Measurements from ENCODE around the gene CBFA2T2. TPM values are rescaled to one million over a fixed set of nuclear protein-coding genes. Genes with fewer than 3 reads are reported as not detected.

CBFA2T2 gene
- total and polyA plus RNA-seq, 10 of the 15 experiments (the other 5 are each of a cell fraction or from before 2014, with no cell fraction given): 0.61 to 8.6 (median 5.5) TPM

DNA sequence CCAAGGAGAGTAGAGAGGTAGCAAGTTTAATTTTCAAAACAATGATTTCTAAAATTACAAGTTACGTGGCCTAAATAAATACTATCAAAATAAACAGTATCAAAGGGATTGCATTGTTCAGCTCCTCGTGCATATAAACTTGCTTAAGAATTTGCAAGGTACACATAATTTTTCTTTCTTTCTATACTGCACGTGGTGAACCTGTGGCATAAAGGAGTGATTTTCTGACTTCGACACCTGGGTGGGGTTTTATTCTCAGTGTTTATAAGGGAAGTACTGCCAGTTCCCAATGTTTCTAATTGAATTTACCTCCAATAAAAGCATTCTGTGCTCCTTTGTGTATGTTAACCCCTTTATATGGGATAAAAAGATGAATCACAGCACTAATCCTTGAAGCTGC is 122.1 kb downstream of the CBFA2T2 start:
- Histone ChIP-seq H3K27me3 (replicated peaks in 1 of 2; ENCODE audit: control insufficient read depth in 2 of 2, insufficient read depth in 2 of 2, low read length in 1 of 2) (no peaks in the 10 kb centered on the region), H3K79me2 (ENCODE audit: control insufficient read depth, insufficient read depth, low read length) (no peaks in the 10 kb centered on the region), H3K4me1 (ENCODE audit: control insufficient read depth, insufficient read depth, low read length) (peaks cover 5% of the 10 kb centered on the region), H3K9ac (ENCODE audit: control insufficient read depth, insufficient read depth, low read length) (no peak overlapping the region), H3K27ac (ENCODE audit: control insufficient read depth, insufficient read depth) (no peak overlapping the region), H2AFZ (ENCODE audit: control insufficient read depth, low read depth, low read length) (no peak overlapping the region), H4K20me1 (ENCODE audit: control insufficient read depth, insufficient read depth) (no peaks in the 10 kb centered on the region), H3K36me3 (ENCODE audit: control insufficient read depth in 2 of 2, insufficient read depth in 2 of 2, low read length in 1 of 2) (peaks cover 0 to 6% of the 10 kb centered on the region in 2 experiments; a peak in 1 of 4 replicates), H3K9me3 (replicated peaks; ENCODE audit: control insufficient read depth, insufficient read depth, low read length) (no peaks in the 10 kb centered on the region), H3K4me2 (ENCODE audit: control insufficient read depth, insufficient read depth) (no peak overlapping the region), H3K4me3 (no peak overlapping the region)
- SMC1A ChIA-PET (ENCODE audit: uncharacterized antibody, unreplicated experiment): interaction anchor here (0.6 to 1.2 kb wide), 2 partner anchors 13 to 243 kb away, joined by 3 read pairs; no protein-coding TSS in a partner anchor
- ATAC-seq: no peak
- CTCF ChIA-PET: no interaction called here
- no TSS peak for BruUV-seq (replicated peaks)
- TF ChIP-seq TAF1 (IDR thresholded peaks at IDR 0.05; ENCODE audit: borderline replicate concordance, low read depth, low read length): no peak
- WGBS (ENCODE audit: insufficient coverage, insufficient replicate concordance, low lambda C conversion rate, missing lambda C conversion rate): 47% methylated on average over 4 of the region's 4 CpGs
- intact Hi-C loops (cut with micrococcal nuclease; ENCODE audit: unreplicated experiment): no loop called here
- RAD21 ChIA-PET (ENCODE audit: unreplicated experiment): no interaction called here
- no peak for DNase-seq (ENCODE audit: low read depth, low spot score)
- in situ Hi-C loops (cut with MboI): no loop called here
- POLR2A ChIA-PET: no interaction called here
- FAIRE-seq: no peak

DNA sequence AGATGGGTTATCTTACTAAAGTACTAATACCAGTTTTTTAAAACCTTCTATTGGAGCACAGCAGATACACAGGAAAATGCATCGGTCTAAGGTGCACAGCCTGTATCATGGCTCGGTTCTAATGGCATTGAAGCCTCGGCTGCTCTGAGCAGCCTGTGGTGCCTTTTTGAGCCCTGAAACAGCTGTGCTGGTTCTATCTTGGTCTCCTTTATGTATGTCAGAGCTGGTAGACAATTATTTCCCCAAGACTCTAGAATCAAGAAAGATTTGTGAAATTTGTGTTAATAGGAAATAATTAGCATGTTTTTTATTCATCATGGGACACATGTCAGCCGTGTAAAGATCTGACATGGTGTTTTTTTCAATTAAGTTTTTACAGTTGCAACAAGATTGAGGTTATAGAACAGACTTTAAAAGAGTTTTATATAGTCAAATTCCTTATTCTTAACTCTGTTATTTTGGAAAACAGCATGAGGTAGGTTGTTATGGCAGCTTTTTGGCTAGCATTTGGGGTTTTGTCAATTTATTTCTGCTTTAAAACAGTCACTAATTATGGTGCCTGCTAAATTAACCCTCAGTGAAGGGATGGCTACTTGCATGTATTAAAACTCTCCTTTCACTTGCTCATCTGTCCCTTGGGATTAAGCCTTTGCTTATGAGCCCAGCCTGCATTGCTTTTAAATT is 132.0 kb downstream of the CBFA2T2 start:
- BruUV-seq (replicated peaks): no TSS peak
- no peaks in the 10 kb centered on the region for H4K20me1 ChIP-seq (ENCODE audit: control insufficient read depth, insufficient read depth)
- FAIRE-seq: no peak
- CTCF ChIA-PET: no interaction called here
- H3K36me3 ChIP-seq (ENCODE audit: control insufficient read depth in 2 of 2, insufficient read depth in 2 of 2, low read length in 1 of 2): peaks cover 2 to 3% of the 10 kb centered on the region in 2 experiments; a peak in 3 of 4 replicates
- POLR2A ChIA-PET: no interaction called here
- in situ Hi-C loops (cut with MboI): no loop called here
- no peak overlapping the region for H3K27ac ChIP-seq (ENCODE audit: control insufficient read depth, insufficient read depth)
- H3K9me3 ChIP-seq (replicated peaks; ENCODE audit: control insufficient read depth, insufficient read depth, low read length): no peaks in the 10 kb centered on the region
- intact Hi-C loops (cut with micrococcal nuclease; ENCODE audit: unreplicated experiment): no loop called here
- no peak overlapping the region for H3K4me3 ChIP-seq
- no peak overlapping the region for H2AFZ ChIP-seq (ENCODE audit: control insufficient read depth, low read depth, low read length)
- WGBS (ENCODE audit: insufficient coverage, insufficient replicate concordance, low lambda C conversion rate, missing lambda C conversion rate): 69% methylated on average over 4 of the region's 4 CpGs
- no peak overlapping the region for H3K4me2 ChIP-seq (ENCODE audit: control insufficient read depth, insufficient read depth)
- H3K27me3 ChIP-seq (replicated peaks in 1 of 2; ENCODE audit: control insufficient read depth in 2 of 2, insufficient read depth in 2 of 2, low read length in 1 of 2): no peaks in the 10 kb centered on the region
- DNase-seq (ENCODE audit: low read depth, low spot score): no peak
- H3K4me1 ChIP-seq (ENCODE audit: control insufficient read depth, insufficient read depth, low read length): no peaks in the 10 kb centered on the region
- TF ChIP-seq RBBP5 (conservative IDR thresholded peaks at IDR 0.05): no peak
- TF ChIP-seq JUND (IDR thresholded peaks at IDR 0.05; ENCODE audit: low read depth, low read length): no peak
- TF ChIP-seq, protein P1, sequence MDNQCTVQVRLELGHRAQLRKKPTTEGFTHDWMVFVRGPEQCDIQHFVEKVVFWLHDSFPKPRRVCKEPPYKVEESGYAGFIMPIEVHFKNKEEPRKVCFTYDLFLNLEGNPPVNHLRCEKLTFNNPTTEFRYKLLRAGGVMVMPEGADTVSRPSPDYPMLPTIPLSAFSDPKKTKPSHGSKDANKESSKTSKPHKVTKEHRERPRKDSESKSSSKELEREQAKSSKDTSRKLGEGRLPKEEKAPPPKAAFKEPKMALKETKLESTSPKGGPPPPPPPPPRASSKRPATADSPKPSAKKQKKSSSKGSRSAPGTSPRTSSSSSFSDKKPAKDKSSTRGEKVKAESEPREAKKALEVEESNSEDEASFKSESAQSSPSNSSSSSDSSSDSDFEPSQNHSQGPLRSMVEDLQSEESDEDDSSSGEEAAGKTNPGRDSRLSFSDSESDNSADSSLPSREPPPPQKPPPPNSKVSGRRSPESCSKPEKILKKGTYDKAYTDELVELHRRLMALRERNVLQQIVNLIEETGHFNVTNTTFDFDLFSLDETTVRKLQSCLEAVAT (IDR thresholded peaks at IDR 0.05): no peak
- TF ChIP-seq JUNB (IDR thresholded peaks at IDR 0.05): no peak
- TF ChIP-seq SIN3A (IDR thresholded peaks at IDR 0.05; ENCODE audit: low read depth, low read length): no peak
- TF ChIP-seq KDM1A (IDR thresholded peaks at IDR 0.05; ENCODE audit: borderline replicate concordance): no peak
- TF ChIP-seq FOXK2 (IDR thresholded peaks at IDR 0.05): no peak
- no peak for TF ChIP-seq LARP7 (IDR thresholded peaks at IDR 0.05)
- ATAC-seq: no peak
- SMC1A ChIA-PET (ENCODE audit: uncharacterized antibody, unreplicated experiment): no interaction called here
- RAD21 ChIA-PET (ENCODE audit: unreplicated experiment): no interaction called here
- no peak overlapping the region for H3K9ac ChIP-seq (ENCODE audit: control insufficient read depth, insufficient read depth, low read length)
- no peaks in the 10 kb centered on the region for H3K79me2 ChIP-seq (ENCODE audit: control insufficient read depth, insufficient read depth, low read length)
